Fibroblast of lung (primary cell): Measurements from ENCODE around the gene RMDN2.

Experiments
- CTCF ChIP-seq, 2 donors: IDR thresholded peaks in 1 of 2; conservative IDR thresholded peaks in 1 of 2; 1 replicate in 1 of 2; 2 replicates in 1 of 2; pipeline ENCODE4 v1.5.1; 2011 to 2012; ENCODE audit warnings: low read length in 2 of 2, control low read depth in 1 of 2, inconsistent platforms in 1 of 2, low read depth in 1 of 2, mild to moderate bottlenecking in 1 of 2
- EZH2 ChIP-seq: IDR thresholded peaks from 2 replicates; pipeline ENCODE4 v1.5.1; 2012; ENCODE audit warnings: low read length, control low read depth, mild to moderate bottlenecking; ENCODE audit errors: missing control alignments

GRCh38 chr2:38037757-38038621 is 112.9 kb downstream of the RMDN2 start:
- peak; percentile 53 to 55 for TF ChIP-seq CTCF (conservative IDR thresholded peaks at IDR 0.05 in 1 of 2, IDR thresholded peaks at IDR 0.05 in 1 of 2; ENCODE audit: low read depth in 1 of 2, low read length in 2 of 2)
- TF ChIP-seq EZH2 = no peak
